Stimulated activated CD8-positive, alpha-beta memory T cell treated with anti-CD3 and anti-CD28 coated beads, Interleukin-15, amount 100 ng/mL, for 1 hour (primary cell): ENCODE data around the gene FAM217A.

Source experiments
- DNase-seq: peaks from one replicate; pipeline ENCODE4 v3.0.0-alpha.2; 2020; ENCODE audit warnings: low read depth

The FAM217A gene

DNA sequence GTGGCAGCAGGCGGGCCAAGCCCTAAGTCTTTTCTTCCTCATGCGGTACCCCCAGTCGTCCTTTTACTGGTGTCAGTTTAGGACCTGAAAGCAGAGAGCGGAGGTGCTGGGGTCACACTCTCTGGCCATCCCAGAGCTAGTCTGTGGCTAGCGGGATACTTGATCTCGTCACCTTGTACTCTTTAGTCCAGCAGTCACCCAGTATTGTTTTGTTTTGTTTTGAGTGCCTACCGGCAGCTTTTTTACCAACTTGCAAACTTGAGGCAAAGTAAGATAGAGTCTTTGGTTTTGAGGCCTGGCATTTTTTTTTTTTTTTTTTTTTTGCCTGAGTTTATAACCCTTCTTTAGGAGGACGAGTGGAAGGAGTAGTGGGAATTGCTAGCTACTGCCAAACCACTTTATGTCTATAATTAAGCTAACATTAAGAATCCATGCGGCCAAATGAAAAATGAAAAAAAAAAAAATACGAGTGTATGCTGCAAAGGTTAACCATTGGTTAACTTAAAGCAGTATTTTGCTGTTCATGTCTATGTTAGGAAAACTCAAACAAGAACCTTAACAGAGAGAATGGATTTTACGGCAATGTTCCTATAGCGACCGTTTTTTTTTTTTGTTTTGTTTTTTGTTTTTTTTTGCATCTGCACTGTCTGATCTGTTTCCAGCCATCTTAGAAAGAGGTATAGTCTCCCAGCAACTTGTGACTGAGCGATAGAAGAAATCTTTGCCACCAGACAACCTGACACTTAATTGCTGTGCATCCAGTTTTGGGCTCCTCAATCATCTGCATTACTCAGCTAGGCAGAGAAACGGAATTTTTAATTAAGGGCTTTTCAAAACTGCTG lies 56.9 kb downstream of the FAM217A start:
- DNase-seq: no peak

DNA sequence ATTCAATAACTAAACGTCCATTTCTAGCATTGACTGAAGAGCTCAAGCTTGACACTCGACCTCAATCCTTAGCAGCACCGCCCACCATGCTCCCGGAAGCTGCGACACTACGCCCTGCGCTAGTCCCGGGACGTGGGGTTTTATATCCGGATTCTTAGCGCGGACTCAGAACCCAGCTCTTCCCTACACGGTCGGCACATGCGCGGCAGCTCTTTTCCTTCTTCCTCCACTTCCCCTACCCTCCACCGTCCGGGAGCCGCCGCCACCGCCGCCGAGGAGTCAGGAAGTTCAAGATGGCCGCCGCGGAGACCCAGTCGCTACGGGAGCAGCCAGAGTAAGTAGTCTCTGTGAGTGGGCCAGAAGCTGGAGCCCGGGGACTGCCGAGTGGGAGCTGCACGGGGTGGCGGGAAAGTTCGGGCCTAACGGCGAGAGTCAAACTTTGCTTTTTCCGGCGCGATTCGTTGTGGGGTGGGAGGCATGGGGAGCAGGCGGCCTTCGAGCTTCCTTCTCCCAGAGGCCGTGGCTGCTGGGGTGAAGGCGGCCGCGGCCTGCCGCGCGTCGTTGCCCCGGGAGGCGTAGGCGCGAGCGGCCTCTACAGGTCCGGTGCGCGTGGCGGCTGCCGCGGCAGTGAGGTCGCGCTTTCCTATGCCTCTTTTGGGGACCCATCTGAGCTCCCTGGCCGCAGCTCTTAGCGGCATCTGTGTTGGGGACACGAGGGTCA lies 57.6 kb downstream of the FAM217A start:
- DNase-seq: peak; percentile 70

DNA sequence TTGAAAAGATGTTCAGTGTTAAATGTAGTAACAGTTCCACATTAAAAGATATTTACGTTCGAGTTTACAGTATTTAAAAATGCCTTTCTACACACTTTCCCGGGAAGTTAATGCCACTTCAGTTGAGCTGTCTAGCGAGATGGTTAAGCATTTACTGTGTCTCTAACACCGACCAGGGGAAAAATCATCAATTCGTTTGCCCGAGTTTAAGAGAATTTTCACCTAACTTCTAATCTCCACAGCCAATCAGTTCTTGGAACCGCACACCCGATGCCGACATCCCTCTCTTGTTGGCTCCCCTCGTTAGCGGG lies 58.2 kb downstream of the FAM217A start:
- DNase-seq: no peak

DNA sequence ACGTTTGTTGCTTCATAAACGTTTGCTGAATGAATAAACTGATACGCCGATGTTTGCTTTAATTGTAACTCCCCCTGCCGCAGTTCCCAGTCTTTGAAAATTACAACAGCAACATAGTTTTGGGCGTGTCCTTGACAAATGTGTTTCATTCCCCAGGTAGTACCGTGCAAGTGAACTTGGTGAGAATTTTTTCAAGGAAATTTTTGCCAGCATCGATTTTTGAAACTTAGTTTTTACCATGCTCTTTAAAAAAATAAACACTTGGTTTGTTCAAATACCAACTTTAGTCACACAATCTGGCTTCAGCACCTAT lies 60.1 kb downstream of the FAM217A start:
- no peak for DNase-seq
